NCI-H1417 treated with DMSO at 0.1 percent for 48 hours (cell line): ENCODE data around the gene LATS1.

Experiments
- DNase-seq: peaks from one replicate; lab custom pipeline; 2025; lab: John Stamatoyannopoulos, UW

Gene LATS1

GRCh38 chr6:149660028-149660427, 57.9 kb downstream of the LATS1 start:
- no peak for DNase-seq

- DNase-seq: no peak
Measured at GRCh38 chr6:149657441-149657840, 60.5 kb downstream of the LATS1 start.

- no peak for DNase-seq
Measured at GRCh38 chr6:149651056-149651455, 66.8 kb downstream of the LATS1 start.

- peak; percentile 71 for DNase-seq
Measured at GRCh38 chr6:149648148-149649145, 69.5 kb downstream of the LATS1 start, which contains the start of gene KATNA1. Gene KATNA1, minus strand, starts transcription at chr6:149648714. Its CDS starts 10,167 bp downstream, at chr6:149638547.

- DNase-seq: no peak
Measured at GRCh38 chr6:149646599-149646998, 71.3 kb downstream of the LATS1 start.

GRCh38 chr6:149642829-149643580, 74.9 kb downstream of the LATS1 start:
- no peak for DNase-seq

GRCh38 chr6:149636124-149636523, 81.8 kb downstream of the LATS1 start:
- DNase-seq: no peak

- DNase-seq: no peak
Measured at GRCh38 chr6:149634315-149634714, 83.6 kb downstream of the LATS1 start.

GRCh38 chr6:149628875-149629510, 88.9 kb downstream of the LATS1 start:
- DNase-seq: no peak

- no peak for DNase-seq
Measured at GRCh38 chr6:149627672-149628071, 90.2 kb downstream of the LATS1 start.

GRCh38 chr6:149615805-149616204, 102.1 kb downstream of the LATS1 start:
- DNase-seq: no peak

- DNase-seq: no peak
Measured at GRCh38 chr6:149614337-149614736, 103.6 kb downstream of the LATS1 start.

GRCh38 chr6:149608381-149608982, 109.4 kb downstream of the LATS1 start:
- no peak for DNase-seq
